Measurements from ENCODE around the gene SLC31A1. TPM values are rescaled to one million over a fixed set of nuclear protein-coding genes. Genes with fewer than 3 reads are reported as not detected.

Gene SLC31A1
- total RNA-seq, 1 experiment from 2014 or later: 34.4 TPM

- TF ChIP-seq CTCF (conservative IDR thresholded peaks at IDR 0.05): no peak
- no peak overlapping the region for H2BK15ac ChIP-seq (ENCODE audit: low read depth, low read length)
- no peak overlapping the region for H2BK5ac ChIP-seq (ENCODE audit: insufficient read length, low read length)
- no peak overlapping the region for H4K5ac ChIP-seq (ENCODE audit: insufficient read length, low read depth, low read length)
- H2AK5ac ChIP-seq (ENCODE audit: insufficient read length, low read length): no peak overlapping the region
- H4K8ac ChIP-seq (replicated peaks; ENCODE audit: insufficient read length, low read depth, low read length): no peak overlapping the region
- no peaks in the 10 kb centered on the region for H3K4me1 Mint-ChIP-seq
- no peak overlapping the region for H3K4ac ChIP-seq (ENCODE audit: low read depth, low read length)
- H4K20me1 ChIP-seq (ENCODE audit: control insufficient read depth, insufficient read depth, insufficient read length): no peaks in the 10 kb centered on the region
- no peaks in the 10 kb centered on the region for H3K79me1 ChIP-seq (ENCODE audit: insufficient read depth, low read depth, low read length, poor library complexity, severe bottlenecking)
- H2BK20ac ChIP-seq (ENCODE audit: low read depth, low read length, poor library complexity, severe bottlenecking): no peak overlapping the region
- H3K9me3 ChIP-seq (ENCODE audit: control insufficient read depth, low read depth, low read length): no peaks in the 10 kb centered on the region
- peaks cover 5 to 45% (median 23%) of the 10 kb centered on the region in 3 experiments; a peak in 5 of 7 replicates for H3K36me3 Mint-ChIP-seq (ENCODE audit: insufficient read depth in 1 of 3, low read depth in 3 of 3)
- no peak overlapping the region for H3T11ph ChIP-seq (ENCODE audit: low read length)
- no peak overlapping the region for H3K4me3 Mint-ChIP-seq
- no peaks in the 10 kb centered on the region for H3K23me2 ChIP-seq (ENCODE audit: insufficient read length, low read depth, low read length, poor library complexity, severe bottlenecking)
- H3K23ac ChIP-seq (ENCODE audit: insufficient read length, low read depth, low read length): no peak overlapping the region
- no CpG with 5 or more reads among the region's 3 CpGs for WGBS (ENCODE audit: extremely low coverage, insufficient read length, low lambda C conversion rate)
- no peaks in the 10 kb centered on the region for H3K27me3 ChIP-seq (ENCODE audit: insufficient read depth, low read length)
- H3K9me3 Mint-ChIP-seq: no peaks in the 10 kb centered on the region
- H3K27me3 Mint-ChIP-seq (ENCODE audit: low read depth): no peaks in the 10 kb centered on the region
- no peaks in the 10 kb centered on the region for H3K79me2 ChIP-seq (ENCODE audit: insufficient read depth, low read length)
- no peak overlapping the region for H3K14ac ChIP-seq (ENCODE audit: insufficient read depth, low read length)
- H3K4me2 ChIP-seq (ENCODE audit: insufficient read depth, insufficient read length, low read length): no peak overlapping the region
- no peak overlapping the region for H2BK120ac ChIP-seq (ENCODE audit: low read depth, low read length, poor library complexity, severe bottlenecking)
- H3K18ac ChIP-seq (ENCODE audit: insufficient read length, low read depth, low read length): no peak overlapping the region
- H3K27ac Mint-ChIP-seq: no peak overlapping the region
- H3K4me1 ChIP-seq (ENCODE audit: insufficient read depth, low read length): no peaks in the 10 kb centered on the region
- DNase-seq: no peak
- H3K27ac ChIP-seq (ENCODE audit: insufficient read length, low read depth, low read length): no peak overlapping the region
- H2AFZ ChIP-seq (ENCODE audit: low read length): no peak overlapping the region
- H3K9ac ChIP-seq (ENCODE audit: extremely low read depth, insufficient read length, low read length): no peak overlapping the region
- no peak overlapping the region for H4K91ac ChIP-seq (ENCODE audit: insufficient read length, low read depth, low read length)
- no peak overlapping the region for H2BK12ac ChIP-seq (ENCODE audit: insufficient read length, low read depth, low read length)
- no peak overlapping the region for H3K56ac ChIP-seq (ENCODE audit: insufficient read length, low read depth, low read length)
Observed at GRCh38 chr9:113266174-113266573, 44.8 kb downstream of the SLC31A1 start.

All from H9 (cell line).